Middle frontal gyrus (tissue), 1 donor: Measurements from ENCODE around the gene TRMT11.
"Not testable (repeated sequence)": the region's sequence is repeated elsewhere in the genome, so short reads cannot be mapped to it uniquely, and the experiment has no call there.

Experiments
- DNase-seq: peaks from one replicate; pipeline ENCODE4 v3.0.0-alpha.2; 2015; ENCODE audit warnings: low spot score; ENCODE audit errors: extremely low spot score

TRMT11 gene

DNA sequence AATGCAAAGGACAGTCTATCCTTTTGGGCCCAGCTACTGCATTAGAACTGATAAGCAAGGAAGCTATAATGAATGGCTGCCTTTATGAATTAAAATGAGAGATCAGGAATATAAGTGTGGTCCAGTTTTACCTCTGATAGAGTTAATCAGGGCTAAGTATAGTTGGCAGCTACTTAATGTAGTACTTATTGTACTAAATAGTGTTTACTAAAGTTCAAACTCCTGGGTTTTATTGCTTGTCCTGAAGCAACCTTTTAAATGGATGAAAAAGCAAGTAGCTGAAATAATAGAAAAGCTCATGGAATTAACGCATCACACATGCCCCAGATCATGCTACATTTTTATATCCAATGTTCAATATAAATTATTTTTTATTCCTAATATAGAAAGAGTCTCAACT, 5.3 kb downstream of the TRMT11 start:
- no peak for DNase-seq

DNA sequence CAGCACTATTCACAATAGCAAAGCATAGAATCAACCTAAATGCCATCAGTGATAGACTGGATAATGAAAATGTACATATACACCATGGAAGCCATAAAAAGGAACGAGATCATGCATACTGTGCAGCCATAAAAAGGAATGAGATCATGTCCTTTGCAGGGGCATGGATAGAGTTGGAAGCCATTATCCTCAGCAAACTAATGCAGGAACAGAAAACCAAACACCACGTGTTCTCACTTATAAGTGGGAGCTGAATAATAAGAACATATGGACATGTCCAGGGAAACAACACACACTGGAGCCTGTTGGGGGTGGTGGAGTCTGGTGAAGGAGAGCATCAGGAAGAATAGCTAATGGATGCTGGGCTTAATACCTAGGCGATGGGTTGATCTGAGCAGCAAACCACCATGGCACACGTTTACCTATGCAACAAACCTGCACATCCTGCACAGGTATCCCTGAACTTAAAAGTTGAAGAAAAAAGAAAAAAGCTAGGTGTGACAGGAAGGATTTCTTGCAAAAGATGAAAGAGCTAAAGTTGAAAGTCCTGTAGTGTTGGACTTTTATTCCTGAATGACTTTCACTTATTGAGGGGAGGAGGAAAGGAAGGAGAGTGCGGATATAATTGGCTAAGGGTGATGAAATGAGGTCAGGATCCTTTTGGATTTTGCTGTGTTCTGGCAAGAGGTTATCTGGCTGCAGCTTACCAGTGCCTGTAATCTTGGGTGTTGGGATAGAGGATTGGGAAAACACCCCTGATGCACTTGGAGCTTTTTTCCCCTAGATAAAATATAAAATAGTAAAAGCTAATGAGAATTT, 8.5 kb downstream of the TRMT11 start:
- DNase-seq, result no peak

DNA sequence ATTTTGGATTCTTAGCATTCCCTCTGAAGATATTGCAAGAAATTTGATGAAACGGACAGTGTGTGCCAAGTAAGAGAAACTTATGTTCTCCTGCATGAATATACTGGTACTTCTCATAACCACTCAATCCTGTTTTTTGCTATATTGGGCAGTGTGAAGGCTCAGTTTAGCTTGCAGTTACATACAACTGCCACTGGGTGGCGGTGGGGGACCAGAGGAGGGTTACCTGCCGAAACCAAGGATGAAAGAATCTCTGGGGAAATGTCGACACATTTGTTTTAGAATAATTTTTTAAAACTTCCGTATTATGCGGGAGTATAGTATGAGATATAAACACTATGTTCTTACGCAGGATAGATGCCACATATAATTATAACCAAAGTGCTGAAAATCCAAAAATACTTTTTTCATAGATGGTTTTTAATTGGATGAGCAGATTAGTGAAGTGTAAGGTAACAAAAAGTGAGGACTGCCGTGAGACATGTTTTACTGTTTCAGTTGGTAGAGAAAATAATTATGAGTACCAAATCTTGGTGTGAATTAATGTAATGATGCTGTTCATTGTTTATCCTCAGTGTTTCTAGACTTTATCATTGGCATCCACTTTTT, 9.7 kb downstream of the TRMT11 start:
- peak; percentile 69 for DNase-seq

DNA sequence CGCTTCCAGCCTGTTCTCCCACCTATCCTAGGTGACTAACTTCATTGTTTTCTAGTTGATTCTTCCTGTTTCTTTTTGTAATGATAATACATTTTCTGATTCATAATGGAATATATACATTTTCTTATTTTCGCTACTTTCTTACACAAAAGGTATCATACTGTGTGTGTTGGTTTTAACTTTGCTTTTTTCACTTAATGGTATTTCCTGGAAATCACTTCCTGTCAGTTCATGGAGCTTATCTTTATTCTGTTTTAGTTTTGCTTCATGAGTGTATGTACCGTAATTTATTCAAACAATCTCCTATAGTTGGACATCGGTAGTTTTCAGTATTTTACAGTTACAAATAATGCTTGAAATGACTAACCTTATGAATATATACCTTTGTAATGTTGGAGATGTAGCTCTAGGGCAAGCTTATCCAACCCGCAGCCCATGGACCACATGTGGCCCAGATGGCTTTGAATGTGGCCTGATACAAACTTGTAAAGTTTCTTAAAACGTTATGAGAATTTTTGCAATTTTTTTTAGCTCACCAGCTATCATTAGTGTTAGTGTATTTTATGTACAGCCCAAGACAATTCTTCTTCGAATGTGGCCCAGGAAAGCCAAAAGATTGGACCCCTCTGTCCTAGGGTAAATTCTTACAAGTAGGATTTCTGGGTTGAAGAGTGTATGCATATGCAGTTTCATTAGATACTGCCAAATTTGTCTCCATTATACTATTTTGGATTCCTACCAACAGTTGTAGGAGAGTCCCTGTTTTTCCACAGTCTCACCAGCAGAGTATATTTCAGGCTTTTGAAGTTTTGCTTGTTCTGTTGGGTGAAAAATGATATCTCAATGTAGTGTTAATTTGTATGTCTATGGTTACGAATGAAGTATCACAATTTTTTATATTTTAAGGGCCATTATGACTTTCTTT, 16.7 kb downstream of the TRMT11 start:
- DNase-seq, result no peak

DNA sequence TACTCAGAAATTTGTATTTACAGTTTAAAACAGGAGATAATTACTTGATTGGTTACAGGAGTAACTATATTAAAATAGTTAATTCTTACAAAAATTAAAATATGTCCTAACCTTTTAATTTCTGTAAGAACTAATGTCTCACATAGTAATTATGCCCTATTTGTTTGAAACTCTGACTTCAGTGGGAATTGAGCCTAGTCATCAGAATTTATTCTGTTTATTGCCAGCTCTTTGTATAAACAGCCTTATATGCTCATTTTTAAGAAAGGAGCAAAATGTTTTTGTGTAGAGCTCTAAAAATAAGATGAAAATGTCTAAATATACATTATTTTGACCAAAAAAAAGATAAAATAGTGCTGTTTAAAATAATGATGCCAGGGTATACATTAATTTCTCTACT, 21.5 kb downstream of the TRMT11 start:
- DNase-seq, result no peak

DNA sequence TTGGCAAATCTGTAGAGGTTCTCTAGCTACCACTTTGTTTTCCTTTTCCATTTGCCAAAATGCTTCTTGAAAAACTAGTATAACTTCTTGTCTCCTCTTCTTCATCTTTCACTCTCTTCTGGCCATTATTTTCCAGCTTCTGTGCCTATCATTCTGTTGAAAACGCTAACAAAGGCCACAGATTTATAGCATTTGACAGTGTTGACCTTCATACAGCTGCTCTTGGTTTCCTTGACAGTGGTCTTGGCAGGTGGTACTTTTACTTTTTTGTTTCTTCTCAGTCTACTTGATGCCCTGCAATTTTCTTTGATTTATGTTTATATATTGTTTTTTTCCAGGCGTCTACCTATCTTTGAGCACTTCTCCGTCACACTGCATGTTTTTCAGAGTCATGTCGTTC, 23.7 kb downstream of the TRMT11 start:
- no peak for DNase-seq

DNA sequence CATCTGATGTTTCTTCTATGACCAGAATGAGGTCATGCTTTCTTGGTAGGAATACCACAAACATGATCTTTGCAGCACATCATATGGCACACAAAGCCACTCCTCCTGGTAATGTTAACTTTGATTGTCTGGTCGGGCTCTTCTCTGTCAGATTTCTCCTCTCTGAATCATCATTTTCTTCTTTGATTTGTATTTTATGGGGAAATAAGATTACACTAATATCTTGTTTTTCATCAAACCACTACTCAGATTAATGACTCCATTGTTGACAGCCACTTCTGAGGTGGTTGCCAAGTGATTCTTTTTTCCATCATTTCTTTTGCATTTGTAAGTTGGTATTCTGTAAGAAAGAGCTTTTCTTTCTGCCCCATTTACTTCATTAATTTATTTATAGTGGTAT, 29.5 kb downstream of the TRMT11 start:
- no peak for DNase-seq

DNA sequence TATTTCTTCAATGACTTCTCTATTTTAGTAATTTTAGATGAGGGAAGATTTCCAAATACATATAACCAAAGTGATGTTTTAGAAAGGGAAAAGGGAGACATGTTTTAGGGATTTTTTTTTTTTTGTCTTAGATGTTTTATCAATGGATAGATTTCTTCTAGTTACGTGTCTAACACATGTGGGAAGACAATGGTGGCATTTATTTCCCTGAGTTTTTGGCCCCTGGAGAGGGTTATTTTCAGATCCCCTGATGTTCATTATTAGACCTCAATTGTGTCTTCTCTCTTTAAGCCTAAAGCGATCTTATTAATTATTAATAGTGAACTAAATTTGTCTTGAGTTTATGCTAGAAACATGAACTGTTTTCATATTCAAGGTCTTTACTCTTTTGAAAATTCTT, 30.3 kb downstream of the TRMT11 start:
- DNase-seq, result no peak

DNA sequence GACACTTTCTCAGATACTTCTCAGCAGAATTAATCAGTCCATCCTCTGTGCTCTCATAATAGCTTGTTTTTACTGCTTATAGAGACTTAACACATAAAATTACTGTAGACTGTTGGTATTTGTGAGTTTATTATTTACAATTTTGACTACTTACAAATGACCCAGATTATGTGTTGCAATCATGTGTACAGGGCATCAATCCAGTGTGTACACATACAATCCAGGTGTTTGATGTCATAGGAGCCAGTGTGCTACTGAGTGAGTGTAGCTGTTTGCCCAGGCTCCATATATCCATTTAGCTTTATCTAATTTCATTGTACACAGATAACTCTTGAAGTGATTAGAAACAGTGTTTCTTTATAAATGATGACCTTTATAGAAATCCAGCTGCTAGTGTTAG, 31.3 kb downstream of the TRMT11 start:
- DNase-seq, result no peak

DNA sequence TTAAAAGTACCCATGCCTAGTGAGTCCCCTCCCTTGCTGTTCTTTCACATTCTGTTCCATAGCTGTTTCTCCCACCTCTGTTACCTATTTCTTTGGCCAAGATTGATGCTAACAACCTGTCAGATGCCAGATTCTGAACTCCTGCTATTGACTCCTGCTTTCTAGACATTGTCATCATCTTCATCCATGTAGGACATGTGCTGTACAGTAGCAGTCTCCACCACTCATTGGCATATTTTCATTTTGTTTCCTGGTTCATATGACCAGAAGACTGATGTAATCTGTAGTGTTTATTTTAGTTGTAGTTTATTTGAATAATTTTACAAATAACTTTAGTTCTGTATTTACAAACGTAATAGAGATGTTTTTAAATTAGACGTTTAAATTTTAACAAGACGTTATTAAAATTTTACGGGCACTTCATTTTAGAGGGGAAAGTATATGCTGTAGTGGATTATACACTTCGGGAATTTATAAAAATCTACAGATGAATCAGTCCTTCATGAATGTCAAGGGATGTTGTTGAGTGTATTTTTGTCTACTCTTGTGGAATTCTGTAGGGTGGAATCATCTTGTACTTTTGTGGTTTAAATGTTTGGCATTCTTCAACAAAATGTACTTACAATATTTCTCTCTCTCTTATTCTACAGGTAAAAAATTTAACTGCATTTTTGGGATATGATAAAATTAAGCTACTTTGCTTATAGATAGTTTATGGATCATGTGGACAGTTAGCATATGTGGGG, 34.1 kb downstream of the TRMT11 start:
- DNase-seq, result no peak

DNA sequence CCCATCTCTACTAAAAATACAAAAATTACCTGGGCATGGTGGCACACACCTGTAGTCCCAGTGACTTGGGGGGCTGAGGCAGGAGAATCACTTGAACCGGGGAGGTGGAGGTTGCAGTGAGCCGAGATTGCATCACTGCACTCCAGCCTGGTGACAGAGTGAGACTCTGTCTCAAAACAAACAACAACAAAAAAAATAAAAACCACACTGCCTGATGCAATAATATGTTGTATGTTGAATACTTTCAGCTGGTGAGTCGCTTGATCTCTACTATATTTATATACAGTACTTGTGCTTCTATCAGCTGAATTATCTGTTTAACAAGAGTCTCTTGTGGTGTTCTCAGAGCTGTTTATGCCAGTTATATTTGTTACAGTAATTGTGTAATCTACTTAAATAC, 37.1 kb downstream of the TRMT11 start:
- not testable (repeated sequence) for DNase-seq

DNA sequence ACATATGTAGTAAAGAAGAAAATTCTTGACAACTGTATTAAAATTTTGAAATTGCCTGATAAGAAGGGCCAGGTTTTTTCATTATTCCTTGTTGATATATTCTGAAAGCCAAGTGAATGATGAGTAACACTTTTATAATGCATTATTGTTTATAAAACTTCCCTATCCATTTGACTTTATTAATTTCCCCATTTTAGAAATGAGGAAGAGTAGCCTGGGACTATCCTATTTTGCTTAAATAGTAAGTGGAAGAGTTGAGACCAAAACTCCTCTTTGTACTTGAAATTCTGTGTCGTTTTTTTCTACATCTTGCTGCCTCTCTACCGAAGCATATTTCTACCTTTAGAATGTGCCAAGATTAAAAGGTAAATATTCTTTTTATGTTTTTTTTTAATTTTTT, 39.7 kb downstream of the TRMT11 start:
- no peak for DNase-seq

DNA sequence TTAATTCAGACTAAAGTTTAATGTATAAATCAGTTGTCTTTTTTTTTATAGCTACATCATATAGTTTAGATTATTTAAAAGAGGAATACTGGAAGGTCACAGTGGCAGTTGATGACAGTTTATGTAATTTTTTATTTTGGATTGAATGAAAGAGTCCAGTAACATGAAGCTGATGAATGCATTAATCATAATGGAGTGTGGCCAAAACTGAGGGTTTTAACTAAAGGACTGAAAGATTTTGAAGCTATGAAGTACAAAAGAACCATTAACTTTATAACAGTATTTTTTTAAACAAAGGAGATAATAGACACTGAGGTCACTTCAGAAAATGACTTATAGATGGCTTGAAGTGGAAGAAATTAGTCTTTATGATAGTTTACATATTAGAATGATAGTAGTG, 41.3 kb downstream of the TRMT11 start:
- DNase-seq, result no peak

DNA sequence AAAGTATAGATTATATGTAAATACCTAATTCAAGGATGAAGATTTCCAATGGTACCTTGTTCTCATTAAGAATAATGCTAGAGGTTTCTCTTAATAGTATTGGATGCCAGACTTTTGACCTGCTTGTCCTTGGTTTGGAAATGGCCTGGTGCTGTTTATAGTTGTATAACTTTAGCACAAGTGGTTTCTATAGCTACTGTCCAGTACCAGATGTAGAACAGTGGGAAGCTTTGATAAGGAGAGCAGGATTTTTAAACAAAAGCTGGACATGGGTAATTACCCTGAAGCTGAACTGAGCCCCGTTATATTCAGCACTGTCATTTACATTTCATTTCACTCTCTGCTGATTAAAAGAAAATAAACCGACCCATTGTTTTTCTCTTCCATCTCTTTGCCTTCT, 43.7 kb downstream of the TRMT11 start:
- no peak for DNase-seq

DNA sequence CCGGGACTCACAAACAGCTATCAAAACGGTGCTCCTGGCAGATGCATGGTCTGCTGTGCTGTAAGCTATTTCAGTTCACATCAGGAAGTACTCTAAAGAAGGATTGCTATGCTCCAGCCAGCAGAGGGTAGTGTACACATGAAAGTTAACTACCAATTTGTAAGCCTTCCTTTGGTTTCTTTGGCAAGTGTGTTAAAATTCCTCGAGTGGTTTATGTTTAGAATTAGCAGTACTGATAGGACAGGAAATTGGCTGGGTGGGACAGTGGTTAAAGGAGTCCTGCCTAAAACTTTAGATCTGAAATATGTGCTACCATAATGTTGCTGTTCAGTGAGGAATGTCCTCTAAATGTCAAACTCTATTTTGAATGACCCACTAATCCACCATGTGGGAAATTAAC, 47.4 kb downstream of the TRMT11 start:
- peak; percentile 44 for DNase-seq

DNA sequence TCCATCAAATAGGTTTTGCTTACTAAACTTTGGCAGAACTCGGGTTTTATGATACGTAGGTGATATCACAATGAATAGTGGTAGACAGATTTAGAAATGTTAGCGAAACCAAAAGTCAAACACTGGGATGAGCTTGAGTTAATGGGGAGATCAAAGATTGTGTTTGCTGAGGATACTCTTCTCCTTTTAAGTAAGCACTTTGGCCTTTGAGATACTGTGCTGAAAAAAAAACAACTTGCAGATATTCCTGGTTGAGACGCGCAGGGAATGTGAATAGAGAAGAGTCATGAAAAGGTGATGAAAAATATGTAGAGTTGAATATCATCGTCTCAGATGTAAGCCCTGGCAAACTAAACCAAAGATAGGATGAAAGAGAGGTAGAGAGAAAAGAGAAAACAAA, 48.3 kb downstream of the TRMT11 start:
- no peak for DNase-seq

DNA sequence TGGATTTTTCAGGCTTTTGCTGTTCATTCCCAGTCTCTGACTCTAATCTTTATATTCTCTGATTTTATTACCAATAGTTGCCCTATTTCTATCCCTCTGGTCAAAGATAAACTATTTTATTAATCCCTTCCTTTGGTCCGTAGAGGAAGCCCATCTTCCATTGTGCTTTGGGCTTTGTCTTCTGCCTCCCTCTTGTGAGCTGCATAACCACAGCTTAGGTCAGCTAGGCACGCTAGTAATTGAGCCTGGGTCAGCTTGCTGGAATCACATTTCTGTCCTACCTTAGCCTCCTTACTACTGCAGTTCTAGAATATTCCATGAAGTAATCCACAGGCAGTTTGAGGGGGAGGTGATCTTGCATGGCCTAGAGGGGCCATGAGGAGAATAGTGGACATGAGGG, 49.4 kb downstream of the TRMT11 start:
- DNase-seq, result no peak

DNA sequence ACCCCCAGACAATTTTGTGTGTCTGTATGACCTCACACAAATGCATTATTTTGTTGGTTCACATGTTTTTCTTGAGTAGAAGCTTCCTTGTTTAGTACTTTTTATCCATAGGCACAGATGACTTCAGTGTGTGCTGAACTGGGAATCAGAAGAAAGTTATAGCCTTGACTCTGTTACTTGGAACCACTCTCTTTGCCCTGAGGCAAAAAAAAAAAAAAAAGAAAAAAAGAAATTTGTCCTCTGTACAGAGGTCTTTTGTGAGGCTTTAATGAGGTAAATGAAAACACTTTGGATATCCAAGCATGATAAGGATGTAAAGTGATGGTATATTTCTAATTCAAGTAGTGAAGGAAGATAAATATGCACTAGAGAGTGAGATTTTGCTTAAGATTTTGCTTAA, 51.9 kb downstream of the TRMT11 start:
- no peak for DNase-seq

DNA sequence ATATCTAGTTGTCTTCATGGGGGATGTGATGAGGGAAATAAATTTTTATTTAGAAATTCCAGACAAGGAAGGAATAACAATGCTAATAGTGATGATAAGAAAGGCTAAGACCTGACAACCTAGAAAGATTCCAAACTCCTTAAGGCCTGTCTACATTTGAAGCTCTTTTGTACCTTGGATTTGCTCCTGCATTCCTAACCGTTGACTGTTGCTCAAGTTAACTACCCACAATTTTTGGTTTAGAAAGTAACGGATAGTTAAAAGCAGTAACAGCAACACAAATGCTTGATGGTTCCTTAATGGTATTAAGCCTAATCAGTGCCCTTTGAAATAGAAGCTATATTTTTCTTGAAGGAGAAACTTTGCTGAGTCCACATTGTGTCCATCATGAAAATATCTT, 52.9 kb downstream of the TRMT11 start:
- DNase-seq, result no peak

DNA sequence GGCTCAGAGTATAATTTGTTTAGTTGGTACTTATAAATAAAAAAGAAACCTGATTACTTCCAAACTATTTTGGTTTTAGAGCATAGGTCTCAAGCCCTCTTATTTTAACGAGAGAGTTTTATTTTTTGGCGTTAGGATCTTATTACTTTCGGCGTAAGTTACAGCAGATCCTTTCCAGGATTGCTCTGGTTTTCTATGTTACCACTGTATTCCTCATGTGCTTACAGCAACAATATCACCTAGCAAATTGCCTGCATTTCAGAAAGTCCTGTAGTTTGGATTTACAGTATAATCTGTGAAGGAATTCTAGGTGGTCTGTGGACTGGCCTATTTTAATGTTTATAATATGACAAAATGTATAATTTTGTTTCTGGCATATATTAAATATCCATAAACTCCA, 54.1 kb downstream of the TRMT11 start:
- no peak for DNase-seq

DNA sequence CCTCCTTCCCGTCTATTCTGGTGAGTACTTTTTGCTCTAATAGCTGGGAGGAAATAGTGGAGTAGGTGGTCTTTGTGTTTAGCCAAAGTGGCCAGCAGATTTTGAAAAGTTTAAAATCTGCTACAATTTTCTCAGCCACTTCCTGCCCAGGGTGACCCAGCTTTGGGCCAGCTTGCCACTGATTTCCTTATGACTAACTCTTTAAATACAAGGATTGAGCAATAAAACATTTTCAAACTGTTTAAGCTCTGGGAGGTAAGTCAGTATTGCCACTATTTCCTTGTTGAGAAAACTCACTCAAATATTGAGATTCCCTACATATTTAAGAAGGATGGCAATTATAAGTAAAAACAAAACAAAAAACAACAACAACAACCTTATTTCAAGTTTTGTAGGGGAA, 54.5 kb downstream of the TRMT11 start:
- DNase-seq, result no peak
